GM19395 (cell line): ENCODE results near the gene CD93.

Experiments
- ATAC-seq: cut with Tn5 transposase; IDR thresholded peaks from one replicate; pipeline ENCODE4 v1.9.1; 2021; ENCODE audit warnings: mild to moderate bottlenecking, moderate library complexity; ENCODE audit not compliant: unreplicated experiment

The CD93 gene

DNA sequence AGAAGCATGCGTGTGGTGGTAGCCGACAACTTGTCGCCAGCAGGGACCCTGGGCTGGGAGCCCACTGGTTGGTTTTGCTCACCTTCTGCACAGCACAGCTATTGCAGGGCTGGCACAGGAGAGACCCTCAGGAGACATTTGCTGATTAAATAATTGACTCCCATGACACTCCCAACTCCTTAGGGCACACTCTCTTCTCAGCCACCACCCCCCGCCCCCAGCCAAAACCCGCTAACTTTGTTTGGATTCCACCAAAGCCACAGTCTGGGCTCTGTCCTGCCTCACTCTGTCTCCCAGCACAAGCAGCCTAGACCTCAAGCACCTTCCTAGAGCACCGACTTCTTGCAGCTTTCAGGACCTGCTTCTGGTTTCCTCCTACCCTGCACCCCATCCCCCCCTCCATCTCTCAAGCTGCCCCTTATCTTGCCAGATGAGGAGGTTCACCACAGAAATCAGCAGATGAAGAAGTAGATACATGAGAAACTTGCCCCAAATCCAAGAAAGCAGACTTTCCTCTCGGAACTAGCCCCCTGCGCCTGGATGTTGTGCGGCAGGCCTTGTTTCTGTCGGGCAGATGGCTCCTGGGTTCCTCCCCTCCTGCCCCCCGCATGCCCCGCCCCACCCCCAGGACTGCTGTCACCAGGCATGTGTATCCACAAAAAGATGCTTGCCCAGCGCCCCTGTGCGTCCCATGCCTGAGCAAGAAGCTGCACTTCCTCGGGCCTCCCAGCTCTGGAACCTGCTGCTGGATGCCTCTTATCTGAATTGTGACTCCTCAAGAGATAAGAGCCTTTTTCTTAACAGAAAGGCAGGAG is 35.0 kb upstream of the CD93 start:
- no peak for ATAC-seq

GRCh38 chr20:23120261-23120660 is 34.1 kb upstream of the CD93 start:
- ATAC-seq, result no peak

DNA sequence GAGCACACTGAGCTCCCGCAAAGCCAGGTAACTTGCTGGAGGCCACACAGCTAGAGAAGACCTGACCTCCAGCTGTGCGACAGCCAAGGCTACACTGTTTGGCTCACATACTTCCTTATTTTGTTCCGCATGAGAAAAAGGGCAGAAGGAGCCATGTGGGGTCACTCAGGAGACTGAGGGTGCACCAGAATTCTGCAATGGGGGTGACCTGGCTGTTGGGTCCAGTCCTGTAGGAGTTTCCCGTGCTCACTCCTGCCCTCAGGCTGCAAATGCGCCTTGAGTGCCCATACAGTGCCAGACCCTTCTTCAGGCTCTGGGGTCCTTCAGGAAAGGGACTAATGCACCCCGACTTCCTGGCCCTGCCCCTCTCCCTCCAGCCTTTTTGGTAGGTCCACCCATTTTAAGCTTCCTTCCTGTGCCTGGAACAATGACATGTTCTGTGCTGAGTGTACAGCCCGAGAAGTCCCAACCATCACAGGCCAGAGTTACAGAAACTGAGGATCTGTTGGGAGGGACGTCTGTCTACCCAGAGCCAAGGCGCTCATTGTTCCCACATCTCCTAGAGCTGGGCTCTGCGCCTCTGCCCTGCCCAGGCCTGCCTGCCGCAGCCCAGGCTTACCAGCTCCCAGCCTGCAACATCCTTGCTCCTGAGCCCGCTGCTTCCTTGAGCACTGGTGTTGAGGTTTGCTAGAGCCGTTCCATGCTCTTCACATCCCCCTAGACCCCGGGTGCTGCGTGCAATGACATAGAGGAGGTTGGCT is 33.5 kb upstream of the CD93 start:
- no peak for ATAC-seq

DNA sequence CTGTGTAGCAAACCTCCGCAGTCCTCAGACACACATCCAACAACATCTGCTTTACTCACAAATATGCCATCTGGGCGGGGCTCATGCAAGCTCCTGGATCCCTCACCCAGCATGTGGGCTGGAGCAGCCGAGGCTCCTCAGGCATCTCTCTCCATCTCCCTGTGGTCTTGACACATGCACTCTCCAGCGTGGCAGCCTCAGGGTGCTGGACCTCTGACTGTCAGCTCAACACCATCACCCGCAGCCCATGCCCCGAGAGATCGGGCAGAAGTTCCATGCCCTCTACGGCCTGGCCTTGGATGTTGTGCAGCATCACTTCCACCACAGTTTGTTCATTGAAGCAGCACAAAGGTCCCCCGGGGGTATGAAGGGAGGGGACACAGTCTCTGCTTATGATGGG is 32.6 kb upstream of the CD93 start:
- no peak for ATAC-seq

DNA sequence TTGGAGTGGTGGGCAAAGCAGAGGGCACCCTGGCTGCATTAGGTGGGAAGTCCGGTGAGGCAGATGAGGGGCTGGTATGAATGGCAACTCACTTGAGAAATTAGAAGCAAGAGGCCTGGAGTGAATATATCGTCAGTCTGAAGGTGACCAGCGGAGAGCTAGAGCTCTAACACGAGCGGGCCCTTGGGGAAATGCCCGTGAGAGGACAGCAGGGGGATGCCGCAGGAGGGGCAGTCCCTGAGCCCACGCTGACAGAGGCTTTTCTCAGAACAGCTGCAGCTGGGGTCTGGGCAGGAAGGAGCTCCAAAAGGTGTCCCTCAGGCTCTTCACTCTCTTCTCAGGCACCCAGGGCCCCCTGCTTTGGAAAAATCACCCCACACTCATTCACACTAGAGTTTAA is 32.0 kb upstream of the CD93 start:
- ATAC-seq, result no peak

- no peak for ATAC-seq
Observed at GRCh38 chr20:23117738-23118137, 31.6 kb upstream of the CD93 start.

- no peak for ATAC-seq
Observed at GRCh38 chr20:23116311-23117089, 30.4 kb upstream of the CD93 start.

DNA sequence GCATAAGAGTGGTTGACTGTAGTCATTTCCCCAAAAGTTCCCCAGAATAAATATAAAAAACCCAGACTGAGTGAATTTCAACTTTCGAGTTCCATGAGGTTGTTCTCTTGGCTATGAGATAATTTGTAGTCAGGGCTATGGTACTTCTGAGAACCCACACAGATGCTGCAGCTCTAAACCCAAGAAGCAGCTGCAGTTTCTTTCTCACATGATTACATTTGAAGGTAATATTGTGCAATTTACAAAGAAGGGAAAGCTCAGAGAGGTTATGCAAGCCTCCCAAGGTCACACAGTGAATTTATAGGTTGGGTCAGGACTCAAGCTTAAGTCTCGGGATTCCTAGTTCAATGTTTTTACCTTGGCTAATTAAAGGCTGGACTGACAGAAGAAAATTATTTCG is 29.7 kb upstream of the CD93 start:
- ATAC-seq, result no peak

DNA sequence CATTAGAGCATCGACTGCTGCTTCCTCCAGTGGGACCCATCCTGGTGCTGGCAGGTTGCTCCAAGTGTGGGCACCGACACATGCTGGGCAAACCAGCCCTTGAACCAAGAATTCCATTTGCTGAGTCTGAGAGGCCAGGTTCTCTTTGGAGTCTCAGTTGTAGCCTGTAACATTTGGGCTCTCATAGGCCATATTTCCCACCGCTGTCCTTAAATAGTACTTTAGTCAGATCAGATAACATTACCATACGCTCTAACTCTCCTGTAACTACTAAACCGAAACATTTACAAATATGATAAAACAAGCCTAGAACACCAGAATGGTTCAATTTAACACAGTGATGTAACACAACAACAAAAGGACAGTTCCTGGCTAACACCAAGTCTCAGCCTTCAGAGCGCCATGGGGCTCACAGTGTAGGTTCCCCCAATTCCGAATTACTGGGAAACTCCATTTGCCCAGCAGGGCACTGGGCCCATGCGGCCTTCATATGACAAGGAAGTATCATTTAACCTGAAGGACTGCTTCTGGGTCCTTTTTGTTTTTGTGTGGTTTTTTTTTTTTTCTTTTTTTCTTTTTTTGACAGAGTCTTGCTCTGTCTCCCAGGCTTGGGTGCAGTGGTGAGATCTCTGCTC is 28.4 kb upstream of the CD93 start:
- ATAC-seq, result no peak

- ATAC-seq, result no peak
Observed at GRCh38 chr20:23114018-23114417, 27.9 kb upstream of the CD93 start.

DNA sequence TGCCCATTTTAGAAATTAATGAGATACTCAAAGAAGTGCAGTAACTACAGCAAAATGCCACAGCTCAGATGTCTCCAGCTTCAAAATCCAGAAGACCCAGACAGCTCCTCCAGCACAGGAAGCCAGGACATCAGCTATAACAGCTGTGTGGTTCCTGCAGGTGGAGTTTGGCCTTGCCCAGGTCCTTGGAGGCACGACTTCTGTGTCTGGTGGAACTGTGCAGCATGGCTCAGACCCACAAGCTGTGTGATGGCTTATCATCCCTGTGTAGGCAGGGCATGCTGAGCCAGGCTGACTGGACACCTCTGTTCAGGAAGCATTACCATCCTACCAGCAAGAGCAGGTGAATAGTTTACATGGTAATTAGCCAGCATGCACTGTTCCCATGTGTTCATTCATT is 26.5 kb upstream of the CD93 start:
- no peak for ATAC-seq

- ATAC-seq, result no peak
Observed at GRCh38 chr20:23111944-23112342, 25.8 kb upstream of the CD93 start.

DNA sequence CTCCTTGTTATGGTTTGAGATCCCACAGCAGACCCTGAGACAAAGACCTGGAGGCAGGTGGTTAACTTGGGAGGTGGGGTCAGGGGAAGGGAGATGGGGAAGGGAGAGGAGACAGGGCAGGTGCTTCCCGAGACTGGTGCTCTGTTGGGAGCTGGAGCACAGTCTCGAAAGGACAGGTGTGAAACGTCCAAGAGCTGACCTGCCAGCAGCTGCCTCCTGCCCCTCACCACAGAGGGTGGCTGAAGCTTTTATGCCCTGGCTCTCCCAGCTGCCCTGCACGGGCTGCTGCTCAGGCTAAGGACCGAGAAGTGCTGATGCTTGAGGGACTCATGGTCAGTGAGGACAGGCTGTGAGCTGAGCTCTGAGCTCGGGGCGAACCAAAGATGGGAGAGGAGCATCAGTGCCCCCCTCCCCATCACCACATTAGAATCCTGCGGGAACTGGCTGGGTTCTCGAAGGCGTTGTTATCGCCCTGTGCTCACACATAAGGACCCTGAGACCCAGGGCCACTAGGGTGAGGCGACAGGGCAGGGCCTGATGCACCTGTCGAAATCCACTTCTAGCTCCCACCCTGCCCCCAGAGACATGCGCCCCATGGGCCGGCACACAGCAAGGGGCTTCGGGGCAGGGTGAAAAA is 25.3 kb upstream of the CD93 start:
- no peak for ATAC-seq

GRCh38 chr20:23108871-23109270 is 22.7 kb upstream of the CD93 start:
- ATAC-seq, result no peak

GRCh38 chr20:23107466-23107865 is 21.3 kb upstream of the CD93 start:
- ATAC-seq, result no peak

- no peak for ATAC-seq
Observed at GRCh38 chr20:23106271-23106851, 20.2 kb upstream of the CD93 start.

DNA sequence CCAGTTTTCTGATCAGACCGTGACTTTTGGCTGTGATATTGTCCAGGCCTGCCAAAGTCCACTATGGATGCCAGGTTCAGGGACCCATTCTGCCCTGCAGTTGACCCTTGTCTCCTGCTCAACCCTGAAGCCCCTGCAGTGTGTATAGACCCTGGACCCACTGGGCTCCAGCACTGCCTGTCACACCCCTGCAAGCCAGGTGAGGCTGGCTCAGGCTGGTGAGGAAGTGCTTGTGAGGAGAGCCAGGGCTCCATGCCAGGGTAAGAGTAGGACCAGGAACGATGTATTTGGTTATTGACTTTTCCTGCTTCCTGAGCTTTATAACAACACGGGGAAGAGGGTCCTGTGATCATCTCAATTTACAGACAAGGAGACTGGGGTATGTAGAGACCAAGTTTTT is 19.1 kb upstream of the CD93 start:
- ATAC-seq, result no peak

GRCh38 chr20:23103284-23104018 is 17.3 kb upstream of the CD93 start:
- no peak for ATAC-seq

DNA sequence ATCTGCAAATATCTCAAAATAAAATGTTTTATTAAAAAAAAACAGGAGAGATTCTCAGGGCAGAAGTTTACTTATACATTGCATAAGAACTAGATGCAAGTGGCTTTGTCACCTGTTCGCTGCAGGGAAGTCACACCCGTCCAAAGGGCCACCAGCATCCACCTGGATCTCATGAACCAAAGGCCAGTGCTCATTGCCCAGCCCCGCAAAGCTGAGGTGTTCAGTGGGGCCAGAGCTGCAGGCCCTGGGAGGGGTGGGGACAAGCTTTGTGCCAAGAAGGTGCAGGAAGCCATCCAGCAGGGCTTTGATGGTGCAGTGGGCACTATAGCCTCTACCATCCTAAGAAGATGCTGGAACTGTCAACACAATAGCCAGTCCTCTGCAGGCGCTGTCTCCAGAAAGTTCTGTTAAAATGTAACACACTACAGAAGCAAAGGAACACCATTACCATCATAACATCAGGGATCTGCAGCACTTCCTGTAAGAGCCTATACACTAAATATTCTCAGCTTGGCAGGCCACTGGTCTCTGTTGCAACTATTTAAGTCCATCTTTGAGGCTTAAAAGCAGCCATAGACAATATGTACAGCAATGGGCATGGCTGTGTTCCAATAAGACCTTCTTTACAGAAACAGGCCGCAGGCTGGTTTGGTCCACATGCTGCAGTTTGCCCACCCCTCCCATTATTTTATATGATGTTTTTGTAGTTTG is 15.7 kb upstream of the CD93 start:
- no peak for ATAC-seq
